Hematopoietic multipotent progenitor cell treated with erythropoietin and hydrocortisone succinate and interleukin-3 and kit ligand, for 6 days (in vitro differentiated cells): ENCODE data around the gene ACOD1.
"Not testable (repeated sequence)": the region's sequence is repeated elsewhere in the genome, so short reads cannot be mapped to it uniquely, and the experiment has no call there.

Experiments used
- DNase-seq: peaks from one replicate; pipeline ENCODE4 v3.0.0-alpha.2; 2015

Gene ACOD1

DNA sequence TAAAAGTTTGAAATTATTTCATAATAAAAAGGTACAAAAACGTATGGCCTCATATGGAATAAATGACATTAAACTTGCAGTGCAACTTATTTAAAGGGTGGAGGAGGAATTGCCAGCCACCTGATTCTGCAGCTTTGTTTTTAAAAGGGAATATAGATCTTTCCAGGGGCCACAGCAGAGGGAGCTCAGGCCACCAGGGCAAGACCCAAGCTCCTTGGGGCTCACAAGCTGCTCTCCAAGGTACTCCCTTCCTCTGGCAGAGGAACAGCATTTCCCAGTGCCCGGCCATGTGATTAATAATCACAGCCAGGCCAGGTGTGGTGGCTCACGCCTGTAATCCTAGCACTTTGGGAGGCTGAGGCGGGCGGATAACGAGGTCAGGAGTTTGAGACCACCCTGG lies 6.2 kb downstream of the ACOD1 start:
- DNase-seq, result no peak

DNA sequence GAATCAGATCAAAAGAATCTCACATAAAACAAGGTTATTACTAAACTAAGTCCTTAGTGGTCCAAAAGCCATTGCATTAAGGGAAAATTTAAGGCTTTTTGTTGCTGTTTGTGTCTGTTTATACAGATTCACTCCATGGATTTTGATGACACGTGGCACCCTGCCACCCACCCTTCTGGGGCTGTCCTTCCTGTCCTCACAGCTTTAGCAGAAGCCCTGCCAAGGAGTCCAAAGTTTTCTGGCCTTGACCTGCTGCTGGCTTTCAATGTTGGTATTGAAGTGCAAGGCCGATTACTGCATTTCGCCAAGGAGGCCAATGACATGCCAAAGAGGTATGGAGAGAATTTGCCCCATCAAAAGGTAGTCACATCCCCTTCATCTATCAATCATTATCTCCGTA lies 6.9 kb downstream of the ACOD1 start:
- no peak for DNase-seq

DNA sequence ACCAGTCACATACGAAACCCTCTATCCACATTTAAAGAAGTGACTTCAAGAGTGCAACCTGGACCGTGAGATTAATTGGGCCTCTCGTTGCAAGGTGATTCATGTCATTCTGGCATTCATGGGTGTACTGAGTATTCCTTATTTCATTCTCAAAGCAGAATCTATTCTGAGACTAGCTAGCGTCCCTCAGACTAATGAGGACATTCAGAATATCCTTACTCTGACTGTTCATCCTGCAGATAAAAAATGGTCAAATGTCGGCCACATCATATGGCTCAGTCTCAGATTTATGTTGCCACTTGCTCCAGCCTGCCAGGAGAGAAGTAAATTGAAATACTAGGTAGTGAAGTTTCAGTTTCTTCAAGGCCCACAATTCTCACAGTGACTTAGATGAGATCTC lies 7.3 kb downstream of the ACOD1 start:
- DNase-seq, result no peak

GRCh38 chr13:76958841-76959432 lies 10.6 kb downstream of the ACOD1 start:
- no peak for DNase-seq

DNA sequence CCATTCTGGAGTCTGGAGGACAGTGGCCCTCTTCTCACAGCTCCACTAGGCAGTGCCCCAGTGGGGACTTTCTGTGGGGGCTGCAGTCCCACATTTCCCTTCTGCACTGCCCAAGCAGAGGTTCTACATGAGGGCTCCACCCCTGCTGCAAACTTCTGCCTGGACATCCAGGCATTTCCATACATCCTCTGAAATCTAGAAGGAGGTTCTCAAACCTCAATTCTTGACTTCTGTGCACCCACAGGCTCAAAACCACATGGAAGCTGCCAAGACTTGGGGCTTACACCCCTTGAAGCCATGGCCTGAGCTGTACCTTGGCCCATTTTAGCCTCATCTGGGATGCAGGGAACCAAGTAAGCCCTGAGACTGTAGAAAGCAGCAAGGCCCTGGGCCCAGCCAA lies 11.4 kb downstream of the ACOD1 start:
- DNase-seq, result not testable (repeated sequence)

GRCh38 chr13:76965759-76966421 lies 17.6 kb downstream of the ACOD1 start:
- DNase-seq, result no peak

GRCh38 chr13:76967031-76967430 lies 18.7 kb downstream of the ACOD1 start:
- DNase-seq, result no peak

DNA sequence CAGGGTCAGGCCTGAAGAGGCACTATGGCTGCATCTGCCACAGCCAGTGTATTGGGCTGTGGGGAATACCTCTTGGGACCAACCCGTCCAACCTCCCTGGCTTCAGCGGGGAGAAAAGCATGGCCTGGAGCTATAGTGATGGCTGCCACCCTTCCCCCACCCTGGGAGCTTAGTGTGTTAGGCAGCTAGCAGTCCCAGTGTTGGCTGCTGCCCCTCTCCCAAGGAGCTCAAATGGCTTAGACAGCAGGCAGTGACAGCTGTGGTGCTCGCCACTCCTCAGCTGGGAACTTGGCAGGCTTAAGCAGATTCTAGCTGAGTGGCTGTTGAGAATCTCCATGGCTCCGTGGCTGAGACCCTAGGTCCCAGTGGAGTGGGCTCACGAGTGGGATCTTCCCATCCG lies 19.7 kb downstream of the ACOD1 start:
- no peak for DNase-seq

DNA sequence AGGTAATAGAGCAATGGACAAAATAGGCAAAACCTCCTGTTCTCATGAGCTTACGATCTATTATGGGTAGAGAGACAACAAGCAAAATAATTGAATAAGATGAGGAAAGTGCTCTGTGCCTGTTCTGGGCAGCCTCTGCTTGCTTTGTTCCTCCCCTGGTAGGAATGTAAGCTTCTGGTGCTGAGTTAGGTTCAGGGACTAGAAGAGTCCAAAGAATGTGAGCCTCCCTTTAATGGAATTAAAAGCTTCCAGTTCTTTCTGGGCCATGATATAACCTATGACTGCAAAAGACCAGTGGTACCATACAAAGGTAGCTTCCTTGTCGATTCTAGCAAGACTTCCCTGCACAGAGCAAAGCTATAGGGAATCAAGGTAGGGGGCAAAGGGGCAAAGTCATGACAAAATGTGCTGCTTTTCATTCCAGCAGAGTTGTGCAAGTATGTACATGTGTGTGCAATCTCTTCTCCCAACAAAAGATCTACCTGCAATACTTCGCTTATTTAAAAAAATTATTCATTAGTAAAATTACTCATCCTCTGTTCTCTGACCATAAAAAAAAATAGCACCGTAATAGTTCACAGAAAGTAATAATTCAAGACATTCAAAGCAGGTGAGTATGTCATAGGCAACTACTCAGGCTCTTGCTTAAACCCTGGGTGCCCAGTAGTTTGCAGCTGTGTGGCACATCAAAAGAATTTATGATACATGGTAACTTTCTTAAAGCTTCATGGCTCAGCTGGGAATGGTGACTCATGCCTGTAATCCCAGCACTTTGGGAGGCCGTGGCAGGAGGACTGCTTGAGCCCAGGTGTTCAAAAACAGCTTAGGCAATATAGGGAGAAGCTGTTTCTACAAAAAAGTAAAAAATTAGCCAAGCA lies 21.4 kb downstream of the ACOD1 start:
- no peak for DNase-seq

DNA sequence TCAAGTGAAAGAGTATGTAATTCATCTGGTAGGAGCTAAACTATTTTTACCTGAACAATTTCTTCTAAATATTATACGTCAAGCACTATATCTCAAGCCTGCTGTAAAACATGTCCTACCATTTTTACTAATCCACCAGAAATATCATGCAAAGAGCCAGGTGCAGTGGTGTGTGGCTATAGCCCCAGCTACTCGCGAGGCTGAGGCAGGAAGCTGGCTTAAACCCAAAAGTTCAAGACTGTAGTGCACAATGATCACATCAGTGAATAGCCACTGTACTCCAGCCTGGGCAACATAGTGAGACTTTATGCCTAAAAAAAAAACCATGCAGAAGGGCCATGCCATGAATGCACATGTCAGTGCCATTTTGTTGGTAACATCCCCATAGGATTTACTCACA lies 22.9 kb downstream of the ACOD1 start:
- DNase-seq, result peak; percentile 10

DNA sequence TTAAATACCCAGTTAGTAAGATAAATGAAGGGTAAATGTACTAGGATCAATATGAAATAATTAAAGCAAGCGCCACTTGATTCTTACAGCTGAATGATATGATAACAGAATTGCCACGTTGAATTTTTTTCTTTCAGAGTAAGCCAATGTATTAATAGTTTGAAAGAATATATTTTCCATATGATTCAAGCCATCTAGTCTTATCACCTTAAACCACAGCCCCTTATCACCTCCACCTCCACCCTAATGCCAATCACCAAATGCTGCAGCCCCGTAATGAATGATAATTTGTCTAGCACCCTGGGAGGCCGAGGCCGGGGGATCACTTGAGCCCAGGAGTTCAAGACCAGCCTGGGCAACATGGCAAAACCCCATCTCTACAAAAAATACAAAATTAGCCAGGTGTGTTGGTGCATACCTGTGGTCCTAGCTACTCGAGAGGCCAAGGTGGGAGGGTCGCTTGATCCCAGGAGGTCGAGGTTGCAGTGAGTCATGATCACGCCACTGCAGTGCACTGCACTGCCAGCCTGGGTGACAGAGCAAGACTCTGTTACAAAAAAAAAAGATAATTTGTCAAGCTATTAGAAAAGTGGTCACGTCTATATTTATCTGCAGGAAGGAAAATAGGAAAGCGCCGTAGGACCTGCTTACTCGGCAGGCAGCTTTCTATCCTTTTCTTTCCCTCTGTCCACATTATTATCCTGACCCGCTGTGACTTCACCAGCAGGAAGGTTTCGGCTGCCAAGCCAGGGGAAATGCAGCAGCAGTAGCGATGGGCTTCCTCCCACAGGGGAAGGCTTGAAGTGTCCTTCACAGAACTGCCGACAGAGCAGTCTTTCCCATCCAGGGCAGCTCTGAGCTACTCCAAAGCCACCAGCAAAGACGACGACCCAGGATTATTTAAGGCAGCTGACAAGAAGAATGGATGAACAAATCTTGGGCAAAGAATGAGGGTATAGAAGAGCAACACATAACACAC lies 23.8 kb downstream of the ACOD1 start:
- DNase-seq, result peak; percentile 53

- no peak for DNase-seq
Measured at GRCh38 chr13:76973920-76974617, 25.8 kb downstream of the ACOD1 start.

GRCh38 chr13:76974618-76974975 lies 26.3 kb downstream of the ACOD1 start:
- no peak for DNase-seq

DNA sequence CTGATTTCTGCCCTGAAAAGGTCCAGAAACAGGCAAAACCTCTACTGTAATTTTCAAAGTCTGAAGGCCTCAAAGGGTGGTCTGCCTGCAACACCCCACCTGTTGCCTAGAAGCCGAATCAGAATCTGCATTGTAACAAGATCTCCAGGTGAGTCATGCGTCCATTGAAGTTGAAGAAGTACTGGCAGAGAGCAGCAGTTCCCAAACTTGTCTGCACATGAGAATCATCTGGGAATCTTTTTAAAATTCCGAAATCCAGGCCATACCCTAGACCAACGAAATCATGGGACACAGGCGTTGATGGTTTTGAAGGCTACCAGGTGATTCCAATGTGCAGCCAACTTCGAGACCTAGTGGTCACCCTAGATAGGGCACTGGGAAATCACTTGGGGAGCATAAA lies 27.6 kb downstream of the ACOD1 start:
- no peak for DNase-seq

DNA sequence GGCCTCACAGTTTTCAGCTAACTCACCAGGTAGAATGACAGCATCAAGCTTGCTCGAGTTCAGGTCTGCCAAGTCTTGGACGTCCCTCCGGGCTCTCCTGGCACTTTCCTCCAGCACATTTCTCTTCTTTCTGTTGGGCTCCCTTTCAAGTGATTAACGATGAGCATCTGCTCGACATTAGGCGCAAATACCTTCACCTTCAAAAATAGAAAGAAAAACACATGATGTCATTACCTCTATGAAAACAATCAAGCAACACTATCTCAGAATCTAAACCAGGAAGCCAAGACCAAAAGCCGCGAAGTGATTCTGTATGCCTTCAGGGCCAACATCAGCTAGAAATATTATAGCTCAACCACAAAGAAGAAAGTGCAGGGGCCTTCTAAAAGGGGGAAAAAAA lies 28.2 kb downstream of the ACOD1 start:
- no peak for DNase-seq

DNA sequence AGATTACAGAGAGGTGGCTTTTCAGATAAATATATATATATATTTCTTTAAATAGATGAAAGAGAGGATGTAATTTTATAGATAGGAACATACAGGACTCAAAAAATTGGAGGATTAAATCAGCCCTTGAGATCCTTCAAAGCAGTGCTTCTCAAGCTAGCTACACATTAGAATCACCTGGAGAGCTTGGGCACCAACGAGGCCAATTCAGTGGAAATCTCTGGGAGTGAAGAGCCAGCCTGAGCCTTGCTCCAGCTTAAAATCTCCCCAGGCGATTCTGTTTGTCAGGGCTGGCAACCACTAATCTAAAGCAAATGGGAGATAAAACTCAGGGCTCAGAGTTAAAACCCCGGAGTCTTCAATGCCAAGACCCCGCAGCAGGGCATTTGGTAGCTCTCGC lies 28.6 kb downstream of the ACOD1 start:
- DNase-seq, result no peak

DNA sequence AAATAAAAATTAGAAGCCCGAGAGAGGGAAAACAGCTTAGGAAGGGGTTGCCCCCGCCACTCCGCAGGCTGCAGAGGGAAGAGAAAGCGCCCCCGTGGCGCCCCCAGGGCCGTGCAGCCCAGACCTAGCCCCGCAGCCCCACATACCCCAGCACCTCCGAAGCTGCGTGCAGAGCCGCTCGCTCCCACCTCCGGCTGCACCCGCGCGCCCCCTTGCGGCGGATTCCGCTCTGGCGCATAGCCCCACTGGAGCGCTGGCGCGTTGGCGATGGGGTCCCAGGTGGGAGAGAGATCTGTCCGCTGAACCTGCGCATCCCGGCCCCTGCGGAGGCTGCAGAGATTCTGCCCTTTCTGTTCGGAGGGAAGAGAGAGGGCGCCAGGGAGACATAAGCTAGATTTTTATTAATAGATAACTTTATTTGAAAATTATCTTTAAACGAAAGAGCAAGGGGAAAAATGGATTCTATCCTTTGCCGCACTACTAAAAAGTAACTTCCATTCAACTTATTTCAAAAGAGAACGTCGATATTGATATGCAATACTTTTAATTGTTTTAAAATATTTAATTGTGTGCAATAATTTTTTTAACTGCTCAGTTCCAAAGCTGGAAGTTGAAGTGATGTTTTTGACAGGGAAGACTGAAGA lies 31.9 kb downstream of the ACOD1 start:
- DNase-seq, result peak; percentile 81

- no peak for DNase-seq
Measured at GRCh38 chr13:76982061-76982460, 33.8 kb downstream of the ACOD1 start.

- DNase-seq, result no peak
Measured at GRCh38 chr13:76983676-76984075, 35.4 kb downstream of the ACOD1 start.

GRCh38 chr13:76991432-76991795 lies 43.1 kb downstream of the ACOD1 start:
- peak; percentile 39 for DNase-seq

GRCh38 chr13:76991796-76992547 lies 43.7 kb downstream of the ACOD1 start, which contains the start of gene CLN5:
Gene CLN5, plus strand, starts transcription at chr13:76992081. Its CDS starts 18 bp downstream, at chr13:76992099.
- DNase-seq, result peak; percentile 96
